HUDEP-2 (cell line): ENCODE measurements around the gene FAM221B.

ENCODE experiments used
- DNase-seq, 76 experiments: peaks; one replicate each; lab custom pipeline; 2025; ENCODE audit not compliant: unreplicated experiment in 76 of 76; lab: John Stamatoyannopoulos, UW

The FAM221B gene

GRCh38 chr9:35828716-35829083, at the start of gene FAM221B:
FAM221B (minus strand) TSS chr9:35828732; CDS start chr9:35826161, 2,571 bp downstream.
- no peak for DNase-seq

- DNase-seq = no peak
Observed at GRCh38 chr9:35872505-35872904, 44.0 kb upstream of the FAM221B start.

GRCh38 chr9:35871545-35871944, 43.0 kb upstream of the FAM221B start:
- DNase-seq = no peak

- DNase-seq = no peak
Observed at GRCh38 chr9:35870351-35870923, 41.9 kb upstream of the FAM221B start, which contains the start of gene OR13J1. OR13J1 (minus strand) TSS chr9:35870401; CDS start chr9:35870401, 0 bp downstream.

- no peak for DNase-seq
Observed at GRCh38 chr9:35869621-35870216, 41.2 kb upstream of the FAM221B start.

- no peak for DNase-seq
Observed at GRCh38 chr9:35868933-35869332, 40.4 kb upstream of the FAM221B start.

GRCh38 chr9:35867538-35867937, 39.0 kb upstream of the FAM221B start:
- no peak for DNase-seq

- DNase-seq = no peak
Observed at GRCh38 chr9:35864695-35865255, 36.2 kb upstream of the FAM221B start.

GRCh38 chr9:35863583-35863982, 35.1 kb upstream of the FAM221B start:
- DNase-seq = no peak

- no peak for DNase-seq
Observed at GRCh38 chr9:35862328-35862727, 33.8 kb upstream of the FAM221B start.

GRCh38 chr9:35861161-35861897, 32.8 kb upstream of the FAM221B start:
- DNase-seq = no peak

- no peak for DNase-seq
Observed at GRCh38 chr9:35859990-35860339, 31.4 kb upstream of the FAM221B start.

- peak in 10 of 76 experiments; percentile 1 to 40 (median 9) for DNase-seq
Observed at GRCh38 chr9:35859310-35859989, 30.9 kb upstream of the FAM221B start.

- no peak for DNase-seq
Observed at GRCh38 chr9:35858458-35858857, 29.9 kb upstream of the FAM221B start.

- no peak for DNase-seq
Observed at GRCh38 chr9:35856882-35857281, 28.4 kb upstream of the FAM221B start.

GRCh38 chr9:35856206-35856605, 27.7 kb upstream of the FAM221B start:
- no peak for DNase-seq

GRCh38 chr9:35854091-35854762, 25.7 kb upstream of the FAM221B start:
- DNase-seq = no peak

GRCh38 chr9:35852876-35853865, 24.6 kb upstream of the FAM221B start:
- DNase-seq = no peak

GRCh38 chr9:35852267-35852815, 23.8 kb upstream of the FAM221B start:
- DNase-seq = no peak
